NCI-H526 treated with DMSO at 0.1 percent for 48 hours (cell line): ENCODE data around the gene PER1.
A peak's percentile ranks its signal among the peaks of the same experiment; 100 is the strongest.

Source experiments
- DNase-seq: peaks from one replicate; lab custom pipeline; 2025; lab: John Stamatoyannopoulos, UW

PER1 gene, protein sequence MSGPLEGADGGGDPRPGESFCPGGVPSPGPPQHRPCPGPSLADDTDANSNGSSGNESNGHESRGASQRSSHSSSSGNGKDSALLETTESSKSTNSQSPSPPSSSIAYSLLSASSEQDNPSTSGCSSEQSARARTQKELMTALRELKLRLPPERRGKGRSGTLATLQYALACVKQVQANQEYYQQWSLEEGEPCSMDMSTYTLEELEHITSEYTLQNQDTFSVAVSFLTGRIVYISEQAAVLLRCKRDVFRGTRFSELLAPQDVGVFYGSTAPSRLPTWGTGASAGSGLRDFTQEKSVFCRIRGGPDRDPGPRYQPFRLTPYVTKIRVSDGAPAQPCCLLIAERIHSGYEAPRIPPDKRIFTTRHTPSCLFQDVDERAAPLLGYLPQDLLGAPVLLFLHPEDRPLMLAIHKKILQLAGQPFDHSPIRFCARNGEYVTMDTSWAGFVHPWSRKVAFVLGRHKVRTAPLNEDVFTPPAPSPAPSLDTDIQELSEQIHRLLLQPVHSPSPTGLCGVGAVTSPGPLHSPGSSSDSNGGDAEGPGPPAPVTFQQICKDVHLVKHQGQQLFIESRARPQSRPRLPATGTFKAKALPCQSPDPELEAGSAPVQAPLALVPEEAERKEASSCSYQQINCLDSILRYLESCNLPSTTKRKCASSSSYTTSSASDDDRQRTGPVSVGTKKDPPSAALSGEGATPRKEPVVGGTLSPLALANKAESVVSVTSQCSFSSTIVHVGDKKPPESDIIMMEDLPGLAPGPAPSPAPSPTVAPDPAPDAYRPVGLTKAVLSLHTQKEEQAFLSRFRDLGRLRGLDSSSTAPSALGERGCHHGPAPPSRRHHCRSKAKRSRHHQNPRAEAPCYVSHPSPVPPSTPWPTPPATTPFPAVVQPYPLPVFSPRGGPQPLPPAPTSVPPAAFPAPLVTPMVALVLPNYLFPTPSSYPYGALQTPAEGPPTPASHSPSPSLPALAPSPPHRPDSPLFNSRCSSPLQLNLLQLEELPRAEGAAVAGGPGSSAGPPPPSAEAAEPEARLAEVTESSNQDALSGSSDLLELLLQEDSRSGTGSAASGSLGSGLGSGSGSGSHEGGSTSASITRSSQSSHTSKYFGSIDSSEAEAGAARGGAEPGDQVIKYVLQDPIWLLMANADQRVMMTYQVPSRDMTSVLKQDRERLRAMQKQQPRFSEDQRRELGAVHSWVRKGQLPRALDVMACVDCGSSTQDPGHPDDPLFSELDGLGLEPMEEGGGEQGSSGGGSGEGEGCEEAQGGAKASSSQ (N-terminal part only)

DNA sequence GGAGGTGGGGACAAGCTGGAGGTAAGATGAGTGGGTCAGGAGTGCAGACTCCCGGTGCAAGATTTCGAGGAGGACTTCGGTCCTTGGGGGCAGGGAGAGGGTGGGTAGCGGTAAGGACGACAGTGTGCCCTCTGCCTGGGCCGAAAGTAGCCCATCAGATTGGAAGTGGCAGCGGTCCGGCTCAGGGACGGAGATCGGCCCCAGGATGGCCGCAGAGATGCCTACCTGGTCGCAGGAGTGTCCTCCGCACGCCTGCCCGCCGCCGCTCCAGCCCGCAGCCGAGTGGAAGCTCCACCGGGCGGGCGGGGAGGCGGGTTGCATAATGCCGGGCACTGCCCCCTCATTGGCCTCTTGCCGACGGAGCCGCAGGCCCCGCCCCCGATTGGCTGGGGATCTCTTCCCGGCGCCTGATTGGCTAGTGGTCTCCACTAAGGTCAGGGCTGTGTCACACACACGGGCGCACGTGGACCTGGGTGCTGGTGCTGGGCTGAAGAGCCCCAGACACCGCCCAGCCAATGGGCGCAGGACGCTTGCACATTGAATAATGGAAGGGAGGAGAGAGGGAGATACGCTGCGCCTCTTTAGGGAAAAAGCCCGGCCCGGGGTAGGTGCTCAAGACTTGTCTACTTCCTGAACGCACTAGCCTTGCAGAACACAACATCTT lies at the start of gene PER1:
PER1 (minus strand) TSS at position 293 of the 664 bp plus-strand sequence. CDS start 1,698 bp downstream, outside the sequence.
- DNase-seq: peak; percentile 69

DNA sequence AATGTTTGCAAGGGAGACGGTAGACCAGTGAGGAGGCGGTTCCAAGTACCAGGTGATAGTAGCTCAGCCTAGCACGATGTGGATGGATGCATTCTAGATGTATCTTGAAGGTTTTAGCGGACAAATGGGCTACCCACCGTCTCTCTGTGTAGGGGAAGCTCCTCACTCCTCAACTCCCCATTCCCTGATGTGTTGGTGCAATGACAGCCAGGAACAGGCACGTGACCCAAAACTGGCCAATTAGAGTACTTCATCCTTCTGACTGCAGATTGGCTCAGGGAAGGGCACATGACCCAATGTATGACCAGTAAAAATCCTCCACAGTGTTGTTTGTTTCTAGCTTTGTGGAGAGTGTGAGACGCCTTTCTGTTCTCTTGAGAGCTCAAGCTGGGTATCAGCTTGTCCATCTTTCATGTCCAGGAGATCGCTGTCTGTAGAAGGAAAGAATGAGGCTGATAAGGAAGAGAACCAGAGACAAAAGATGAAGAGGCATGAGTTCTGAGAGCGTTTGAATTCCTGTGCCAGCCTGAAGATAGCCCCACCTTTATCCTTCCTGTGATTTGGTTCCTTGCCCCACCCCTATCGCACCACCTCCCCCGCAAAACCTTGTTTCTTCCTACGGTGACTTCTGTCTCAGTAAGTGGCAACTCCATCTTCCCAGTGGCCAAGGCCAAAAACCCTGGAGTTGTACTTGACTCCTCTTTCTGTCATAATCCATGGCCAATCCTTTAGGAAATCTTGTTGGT lies 40.0 kb upstream of the PER1 start:
- DNase-seq: peak; percentile 83

DNA sequence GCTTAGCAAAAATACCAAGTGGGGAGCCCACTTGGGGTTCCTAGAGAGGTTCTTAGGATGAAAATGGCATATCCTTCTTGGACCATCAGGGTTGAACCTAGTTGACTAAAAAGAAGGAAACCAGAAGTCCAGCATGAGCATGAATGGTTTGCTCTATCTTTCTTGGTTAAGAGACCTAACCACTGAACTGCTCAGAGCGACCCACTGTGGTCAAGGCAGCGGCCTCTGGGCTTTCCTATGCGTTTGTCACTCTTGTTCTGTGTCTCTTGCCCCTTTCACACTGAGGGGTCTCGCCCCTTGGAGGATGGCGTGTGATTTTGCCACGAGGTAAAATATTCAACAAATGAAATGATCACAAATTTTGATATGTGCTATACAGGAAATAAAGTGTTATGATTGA lies 38.3 kb upstream of the PER1 start:
- DNase-seq: no peak

DNA sequence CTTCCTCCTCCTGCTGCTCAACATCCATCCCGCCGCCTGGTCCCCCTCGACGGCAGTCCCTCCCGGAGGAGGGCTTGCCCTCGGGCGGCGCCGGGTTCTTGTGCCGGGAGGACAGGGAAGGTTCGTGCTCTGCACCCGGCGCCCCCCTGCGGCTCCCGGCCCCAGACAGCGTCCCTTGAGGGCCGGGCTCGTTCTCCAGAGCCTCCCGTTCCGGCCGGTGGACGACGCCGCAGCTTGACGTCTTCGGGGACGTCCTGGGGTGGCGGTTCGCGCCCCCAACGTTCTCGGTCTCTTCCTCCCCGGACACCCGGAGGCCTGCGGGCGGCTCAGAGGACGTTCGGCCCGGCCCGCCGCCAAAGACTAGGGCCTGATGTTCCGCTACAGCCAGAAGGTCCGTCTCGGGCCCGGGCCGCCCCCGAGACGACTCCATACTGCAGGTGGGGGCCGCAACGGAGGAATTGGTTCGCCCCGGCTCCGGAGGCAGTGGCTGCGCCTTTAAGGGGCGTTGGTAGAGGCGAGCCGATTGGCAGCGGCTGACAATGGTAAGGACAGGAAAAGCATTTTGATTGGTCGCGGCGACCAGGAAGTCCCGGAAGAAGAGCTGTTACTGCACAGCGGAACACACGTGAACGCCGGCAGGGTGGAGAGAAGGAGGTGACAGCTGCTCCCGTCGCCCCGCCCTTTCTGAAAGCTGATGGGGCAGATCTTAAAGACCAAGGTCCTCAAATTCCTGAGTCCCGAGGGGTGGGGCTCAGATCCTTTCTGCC lies 37.7 kb upstream of the PER1 start, which contains the start of gene BORCS6:
BORCS6 (minus strand) TSS at position 470 of the 767 bp plus-strand sequence; CDS start at position 430, 40 bp downstream.
- DNase-seq: peak; percentile 92

DNA sequence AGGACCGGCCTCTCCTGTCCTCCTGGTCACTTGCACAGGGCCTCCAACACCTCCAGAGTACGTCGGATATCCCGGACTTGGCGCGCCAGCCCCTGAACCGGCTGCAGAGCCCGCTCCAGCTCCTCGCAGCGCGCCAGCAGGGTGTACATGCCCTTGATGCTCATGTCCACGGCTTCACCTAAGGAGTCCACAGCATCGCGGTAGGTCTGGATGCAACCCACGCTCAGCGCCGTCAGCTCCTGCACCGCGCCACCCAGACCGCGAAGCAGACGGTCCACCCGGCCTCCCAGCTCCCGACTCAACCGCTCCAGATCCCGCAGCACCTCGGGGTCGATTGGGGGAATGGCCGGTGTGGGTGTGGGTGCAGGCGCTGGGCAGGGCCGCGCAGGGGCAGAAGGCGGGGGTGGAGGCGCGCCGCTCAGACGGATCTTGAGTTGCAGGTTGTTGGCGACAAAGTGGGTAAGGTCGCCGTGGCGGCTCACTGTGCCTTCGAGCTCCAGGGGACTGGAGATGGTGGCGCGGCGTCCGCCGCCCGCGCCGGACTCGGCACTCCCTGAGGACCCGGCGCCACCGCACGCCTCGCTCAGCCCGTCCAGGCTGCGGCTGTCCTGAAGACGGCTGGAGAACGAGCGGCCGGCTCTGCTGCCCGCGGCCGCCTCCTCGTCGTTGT lies 37.0 kb upstream of the PER1 start:
- DNase-seq: no peak

DNA sequence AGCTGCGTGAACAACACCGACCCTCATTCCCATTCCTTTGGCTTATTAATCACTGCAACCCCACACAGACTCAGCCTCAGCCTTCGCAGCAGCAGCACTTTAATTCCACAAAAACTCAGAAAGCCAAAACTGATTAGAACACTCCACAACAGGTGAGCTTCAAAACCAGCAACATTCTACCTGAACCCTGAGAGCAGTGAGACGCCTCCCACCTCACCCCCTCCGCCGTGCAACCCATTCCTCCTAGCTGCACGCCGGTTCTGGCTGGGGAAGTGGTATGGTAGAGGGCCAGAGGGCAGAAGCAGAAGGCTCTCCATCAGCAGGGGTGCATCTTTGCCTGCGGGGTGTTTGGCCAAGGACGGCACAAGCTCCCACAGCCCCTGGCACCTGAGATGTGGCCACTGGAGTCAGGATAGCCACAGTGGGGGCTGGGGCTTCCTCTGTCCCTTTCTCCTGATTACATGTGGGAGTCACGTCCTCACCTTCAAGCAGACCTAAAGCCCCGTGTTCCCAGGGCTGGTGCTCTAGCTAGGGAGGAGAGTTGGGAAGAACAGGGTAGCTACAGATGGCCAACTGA lies 36.1 kb upstream of the PER1 start:
- no peak for DNase-seq

DNA sequence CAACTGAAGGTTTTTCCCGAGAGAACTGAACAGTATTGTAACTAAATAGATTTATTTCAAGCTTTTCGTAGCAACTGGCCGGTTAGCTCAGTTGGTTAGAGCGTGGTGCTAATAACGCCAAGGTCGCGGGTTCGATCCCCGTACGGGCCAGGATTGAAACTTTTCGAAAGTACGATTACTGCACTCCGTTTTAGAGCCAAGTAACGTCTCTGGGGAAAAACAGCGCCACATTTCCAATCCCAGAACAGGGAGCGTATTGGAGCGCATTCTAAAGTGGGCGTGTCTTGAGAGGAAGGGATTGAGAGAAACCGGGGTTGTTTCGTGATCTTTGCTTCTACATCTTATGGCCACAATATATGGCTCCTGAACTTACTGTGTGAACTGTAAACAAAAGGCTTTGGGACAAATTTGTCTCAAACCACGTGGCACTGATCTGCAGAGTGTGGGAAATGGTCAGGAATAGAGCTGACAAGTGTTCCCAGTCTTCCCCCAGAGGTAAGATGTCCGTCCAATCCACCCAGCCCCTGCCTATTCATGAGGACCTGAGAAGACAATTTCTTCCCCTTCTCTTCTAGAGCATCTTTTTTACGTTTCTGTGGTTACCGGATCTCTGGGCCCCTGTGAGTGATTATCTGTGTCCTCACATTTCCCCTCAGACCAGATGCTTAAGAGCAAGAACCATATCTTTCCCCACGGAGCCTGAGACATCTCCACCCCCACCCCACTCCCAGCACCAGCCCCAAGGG lies 35.5 kb upstream of the PER1 start:
- peak; percentile 95 for DNase-seq

DNA sequence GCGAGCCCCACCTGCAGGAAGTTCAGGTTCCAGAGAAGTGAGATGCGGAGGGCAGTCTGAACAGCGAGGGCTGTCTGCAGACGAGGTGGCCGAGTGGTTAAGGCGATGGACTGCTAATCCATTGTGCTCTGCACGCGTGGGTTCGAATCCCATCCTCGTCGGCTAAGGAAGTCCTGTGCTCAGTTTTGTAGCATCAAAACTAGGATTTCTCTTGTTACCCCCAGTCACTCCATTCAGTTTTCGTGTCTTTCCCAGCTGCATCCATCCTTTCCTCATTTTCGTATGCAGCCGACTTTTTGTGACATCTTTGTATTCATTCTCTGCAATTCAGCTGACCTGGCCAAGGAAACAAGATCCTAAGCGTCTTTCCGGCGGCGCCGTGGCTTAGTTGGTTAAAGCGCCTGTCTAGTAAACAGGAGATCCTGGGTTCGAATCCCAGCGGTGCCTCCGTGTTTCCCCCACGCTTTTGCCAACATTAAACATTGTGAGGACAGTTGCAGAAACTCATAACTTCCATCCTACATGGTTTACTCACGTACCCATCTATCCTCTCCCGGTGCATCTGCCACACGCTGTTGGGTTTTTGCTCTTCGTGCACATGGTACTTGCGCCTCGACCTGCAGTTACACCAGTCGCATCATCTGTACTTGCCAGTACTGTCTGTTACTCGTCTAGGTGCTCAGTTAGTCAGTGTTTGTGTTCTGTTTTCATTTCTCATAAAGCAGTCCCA lies 34.7 kb upstream of the PER1 start:
- DNase-seq: peak; percentile 80

DNA sequence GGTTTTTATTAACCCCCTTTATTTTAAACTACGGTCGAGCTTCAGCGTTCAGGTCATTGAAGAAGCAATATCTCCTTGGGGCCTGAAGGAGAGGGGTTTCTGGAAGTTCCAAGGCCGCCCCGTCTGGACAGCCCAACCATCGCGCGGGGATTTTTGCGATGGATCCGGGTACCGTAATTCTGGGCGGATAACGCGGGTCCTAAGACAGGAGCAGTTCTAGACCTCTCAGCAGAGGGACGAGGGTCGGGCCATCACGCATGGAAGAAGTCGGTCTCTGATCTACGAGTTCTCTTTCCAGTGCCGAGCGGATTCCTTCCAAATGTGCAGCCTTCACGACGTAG lies 34.2 kb upstream of the PER1 start:
- no peak for DNase-seq

DNA sequence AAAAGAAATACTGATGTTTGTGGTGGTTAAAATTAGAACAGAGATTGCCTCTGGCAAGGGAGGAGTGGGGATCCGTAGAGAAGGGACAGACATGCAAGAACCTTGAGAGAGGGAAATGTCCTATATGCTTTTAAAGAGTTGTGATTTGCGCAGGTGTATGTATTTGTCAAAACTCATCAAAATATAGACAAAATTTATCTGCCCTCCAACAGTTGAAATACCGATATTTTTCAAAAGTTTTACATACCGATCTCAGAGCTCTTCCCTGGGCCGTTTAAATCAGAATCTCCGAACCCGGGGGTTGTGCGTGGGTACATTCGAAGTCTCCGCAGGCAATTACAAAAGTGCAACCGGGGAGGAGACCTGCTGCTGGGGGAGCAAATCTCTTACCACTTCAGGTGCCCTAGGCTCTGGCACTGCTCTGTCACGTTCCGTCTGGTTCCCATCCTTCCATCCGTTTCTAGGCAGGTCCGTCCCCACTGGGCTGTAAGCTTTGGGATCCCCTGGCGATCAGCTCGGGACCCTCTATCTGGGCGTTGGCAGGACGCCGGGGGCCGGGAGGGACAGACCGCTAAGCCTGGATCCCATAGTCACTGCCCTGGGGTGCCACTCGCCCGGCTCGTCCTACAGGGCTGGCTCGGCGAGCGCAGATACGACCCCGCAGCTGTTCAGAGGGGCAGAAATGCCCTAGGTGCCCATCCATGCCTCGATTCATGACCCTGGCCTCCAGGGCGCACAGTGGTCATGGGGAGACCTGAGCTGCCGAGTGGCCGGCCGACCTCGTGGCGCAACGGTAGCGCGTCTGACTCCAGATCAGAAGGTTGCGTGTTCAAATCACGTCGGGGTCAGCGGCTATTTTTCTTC lies 33.6 kb upstream of the PER1 start:
- DNase-seq: peak; percentile 50

DNA sequence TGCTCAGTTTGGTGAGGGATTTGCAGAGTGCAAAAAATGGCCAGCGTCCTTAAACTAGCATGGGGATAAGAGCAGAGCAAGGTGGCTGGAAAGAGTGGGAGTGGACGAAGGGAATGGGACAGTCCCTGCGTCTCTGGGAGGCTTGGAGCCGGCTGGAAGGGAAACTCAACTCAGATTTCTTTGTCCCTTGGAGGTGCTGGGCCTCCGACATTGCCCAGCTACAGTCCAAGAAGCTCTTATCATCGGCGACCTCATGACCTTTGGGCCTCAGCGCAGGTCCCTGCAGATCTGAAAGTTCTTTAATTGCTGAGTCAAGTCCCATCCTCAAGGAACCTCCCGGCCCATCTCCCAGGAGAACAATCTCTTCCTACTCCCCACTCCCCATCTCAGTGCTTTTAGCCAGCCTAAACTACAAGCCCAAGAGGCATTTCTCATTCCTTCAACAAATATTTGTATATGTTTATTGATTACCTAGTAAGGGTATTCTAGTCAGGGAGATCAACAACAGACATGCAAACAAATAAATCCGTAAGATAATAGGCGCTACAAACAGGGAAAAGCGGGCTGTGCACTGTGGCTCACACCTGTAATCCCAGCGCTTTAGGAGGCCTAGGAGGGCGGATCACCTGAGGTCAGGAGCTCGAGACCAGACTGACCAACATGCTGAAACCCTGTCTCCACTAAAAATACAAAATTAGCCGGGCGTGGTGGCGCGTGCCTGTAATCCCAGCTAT lies 25.0 kb upstream of the PER1 start:
- no peak for DNase-seq

DNA sequence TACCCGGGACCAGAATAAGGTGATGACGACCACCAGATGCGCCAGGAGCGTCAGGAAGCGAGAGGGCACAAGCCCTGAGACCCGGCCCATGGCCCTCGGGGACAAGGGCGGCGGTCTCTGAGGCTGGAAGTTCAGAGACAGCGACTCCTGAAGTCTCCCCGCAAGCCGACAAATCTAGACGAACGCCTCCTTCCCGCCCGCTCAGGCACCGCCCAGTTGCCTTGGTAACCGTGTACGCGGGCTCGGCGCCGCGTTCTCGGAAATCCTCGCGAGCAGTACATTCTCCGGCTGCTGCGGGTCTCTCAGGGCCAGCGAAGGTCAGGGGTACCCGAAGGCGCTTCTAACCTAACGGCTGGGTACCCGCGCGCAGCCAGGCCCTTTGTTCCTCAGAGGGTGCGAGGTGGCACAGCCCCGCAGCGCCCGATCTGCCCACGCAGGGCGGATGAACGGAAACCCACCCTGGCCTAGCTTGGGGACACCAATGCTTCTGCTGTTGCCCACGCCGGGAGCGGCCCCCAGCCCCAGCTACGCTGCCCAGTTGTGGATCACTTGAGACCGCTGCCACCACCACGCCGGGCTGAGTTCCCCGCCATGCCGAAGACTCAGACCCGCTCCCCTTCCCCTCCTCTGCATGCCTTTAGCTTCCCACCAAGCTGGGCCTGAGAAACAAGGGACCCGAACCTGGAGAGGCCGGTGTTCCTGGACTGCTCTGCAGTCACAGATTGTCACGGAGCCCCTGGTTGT lies 24.2 kb upstream of the PER1 start, which contains the start of gene TMEM107:
TMEM107 (minus strand) TSS at position 184 of the 744 bp plus-strand sequence; CDS start at position 90, 94 bp downstream.
- DNase-seq: peak; percentile 53

DNA sequence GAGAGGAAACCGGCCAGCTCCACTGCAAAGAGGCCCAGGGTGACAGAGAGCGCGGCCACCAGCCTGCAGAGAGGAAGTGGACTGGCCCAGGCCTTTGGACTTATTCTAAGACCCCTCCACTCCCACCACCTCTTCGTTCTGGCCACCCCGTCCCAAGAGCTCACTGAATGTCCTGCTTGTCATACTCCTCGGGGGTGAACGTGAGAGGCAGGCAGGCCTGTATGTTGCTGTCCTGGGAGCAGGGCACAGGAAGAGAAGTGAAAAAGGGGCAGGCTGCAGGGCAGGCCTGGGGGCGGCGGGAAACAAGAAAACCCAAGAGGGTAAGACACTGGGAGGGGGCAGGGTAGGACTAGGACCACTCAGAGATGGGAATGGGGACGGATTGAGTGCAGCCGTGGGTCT lies 23.6 kb upstream of the PER1 start:
- DNase-seq: no peak

DNA sequence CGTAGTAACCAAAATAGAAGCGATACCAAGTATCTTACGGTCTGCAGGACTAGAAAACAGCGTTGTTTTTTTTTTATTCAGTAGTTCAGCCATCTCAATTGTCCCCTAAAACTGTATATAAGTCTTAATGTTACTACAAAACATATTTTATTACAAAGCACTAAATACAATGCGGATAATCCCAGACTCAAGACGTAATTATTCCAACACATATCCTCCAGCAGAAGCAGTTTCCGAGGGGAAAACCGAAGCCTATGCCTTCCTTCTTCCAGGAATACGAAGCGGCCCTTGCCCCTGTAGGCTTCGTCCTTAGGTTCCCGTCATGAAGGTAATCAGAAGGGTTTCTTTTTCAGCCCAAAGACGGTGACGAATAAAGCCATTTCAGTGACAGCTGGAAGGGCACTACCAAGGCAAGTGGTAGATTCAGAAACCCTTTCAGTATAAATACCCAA lies 21.7 kb upstream of the PER1 start:
- DNase-seq: no peak
